ENCODE results near the gene ZNF735.
"Not testable (repeated sequence)": the region's sequence is repeated elsewhere in the genome, so short reads cannot be mapped to it uniquely, and the experiment has no call there.

The ZNF735 gene

GRCh38 chr7:64206903-64207302 is at the start of gene ZNF735:
Gene ZNF735, plus strand, starts transcription at chr7:64207203. Its CDS starts 0 bp downstream, at chr7:64207203.
- DNase-seq = no peak

GRCh38 chr7:64170974-64171373 is 36.0 kb upstream of the ZNF735 start:
- DNase-seq = not testable (repeated sequence)

GRCh38 chr7:64174328-64174727 is 32.7 kb upstream of the ZNF735 start:
- no peak for DNase-seq

GRCh38 chr7:64174941-64175340 is 32.1 kb upstream of the ZNF735 start:
- DNase-seq = no peak

GRCh38 chr7:64180989-64181388 is 26.0 kb upstream of the ZNF735 start:
- no peak for DNase-seq

GRCh38 chr7:64181586-64181985 is 25.4 kb upstream of the ZNF735 start:
- DNase-seq = no peak

GRCh38 chr7:64182036-64182790 is 24.8 kb upstream of the ZNF735 start:
- no peak for DNase-seq

GRCh38 chr7:64183126-64183742 is 23.8 kb upstream of the ZNF735 start:
- no peak for DNase-seq

GRCh38 chr7:64183827-64184372 is 23.1 kb upstream of the ZNF735 start:
- no peak for DNase-seq

GRCh38 chr7:64184376-64184775 is 22.6 kb upstream of the ZNF735 start:
- DNase-seq = no peak

GRCh38 chr7:64187408-64187807 is 19.6 kb upstream of the ZNF735 start:
- DNase-seq = no peak

- no peak for DNase-seq
Measured at GRCh38 chr7:64192148-64192704, 14.8 kb upstream of the ZNF735 start.

GRCh38 chr7:64192775-64193174 is 14.2 kb upstream of the ZNF735 start:
- DNase-seq = no peak

- DNase-seq = not testable (repeated sequence)
Measured at GRCh38 chr7:64219710-64220298, 12.8 kb downstream of the ZNF735 start.

GRCh38 chr7:64223366-64223765 is 16.4 kb downstream of the ZNF735 start:
- DNase-seq = no peak

- not testable (repeated sequence) for DNase-seq
Measured at GRCh38 chr7:64228174-64228573, 21.2 kb downstream of the ZNF735 start, which contains the start of gene ZNF679. Gene ZNF679, plus strand, starts transcription at chr7:64228474. Its CDS starts 20,644 bp downstream, at chr7:64249118.

- DNase-seq = no peak
Measured at GRCh38 chr7:64266341-64266919, 59.4 kb downstream of the ZNF735 start.
